Loucy (cell line): ENCODE measurements around the gene AKNA.

Source experiments
- CTCF ChIP-seq: fragments of 200-600 bp; sonication (generic); conservative IDR thresholded peaks from 2 replicates; pipeline ENCODE4 v1.5.1; 2014; ENCODE audit warnings: mild to moderate bottlenecking, antibody characterized with exemption, low read length
- EZH2phosphoT487 ChIP-seq: fragments of 200-600 bp; IDR thresholded peaks from 2 replicates; pipeline ENCODE4 v1.6.1; 2018; ENCODE audit warnings: antibody characterized with exemption, mild to moderate bottlenecking, moderate library complexity, borderline replicate concordance

DNA sequence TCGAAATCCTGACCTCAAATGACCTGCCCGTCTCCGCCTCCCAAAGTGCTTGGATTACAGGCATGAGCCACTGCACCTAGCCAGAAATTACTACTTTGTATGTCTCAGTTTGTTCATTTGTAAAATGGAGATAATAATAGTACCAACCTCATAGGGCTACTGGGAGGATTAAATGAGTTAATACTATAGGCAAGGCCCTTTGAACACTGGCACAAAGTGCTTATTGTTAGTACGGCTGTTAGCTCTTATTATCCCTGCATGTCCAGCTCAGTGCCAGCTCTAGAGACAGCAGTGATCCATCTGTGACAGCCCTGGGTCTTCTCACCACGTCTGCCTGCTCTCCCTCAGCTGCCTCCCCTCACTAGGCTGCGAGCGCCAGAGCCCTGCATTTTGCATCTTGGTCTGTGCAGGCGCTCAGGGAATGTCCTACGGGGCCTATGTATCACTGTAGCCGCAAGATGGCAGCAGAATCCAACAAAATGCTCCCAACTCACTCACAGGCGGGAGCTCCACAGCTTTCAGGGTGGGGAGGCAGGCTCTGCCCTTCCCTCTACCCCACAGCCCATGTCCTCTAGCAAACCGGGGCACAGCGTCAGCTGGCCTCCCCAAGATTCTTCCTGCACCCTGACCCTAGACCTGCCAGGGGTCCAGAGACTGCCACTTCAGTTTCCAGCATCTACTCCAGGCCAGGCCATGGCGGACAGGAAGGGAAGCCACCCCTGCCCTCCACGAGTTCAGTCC lies 17.7 kb upstream of the AKNA start:
- TF ChIP-seq CTCF: peak; percentile 86
- TF ChIP-seq EZH2phosphoT487: no peak
